COLO668 (cell line): ENCODE data around the gene ST6GALNAC5.

Source experiments
- DNase-seq: peaks from one replicate; lab custom pipeline; 2025; ENCODE audit not compliant: unreplicated experiment; lab: John Stamatoyannopoulos, UW

Gene ST6GALNAC5

DNA sequence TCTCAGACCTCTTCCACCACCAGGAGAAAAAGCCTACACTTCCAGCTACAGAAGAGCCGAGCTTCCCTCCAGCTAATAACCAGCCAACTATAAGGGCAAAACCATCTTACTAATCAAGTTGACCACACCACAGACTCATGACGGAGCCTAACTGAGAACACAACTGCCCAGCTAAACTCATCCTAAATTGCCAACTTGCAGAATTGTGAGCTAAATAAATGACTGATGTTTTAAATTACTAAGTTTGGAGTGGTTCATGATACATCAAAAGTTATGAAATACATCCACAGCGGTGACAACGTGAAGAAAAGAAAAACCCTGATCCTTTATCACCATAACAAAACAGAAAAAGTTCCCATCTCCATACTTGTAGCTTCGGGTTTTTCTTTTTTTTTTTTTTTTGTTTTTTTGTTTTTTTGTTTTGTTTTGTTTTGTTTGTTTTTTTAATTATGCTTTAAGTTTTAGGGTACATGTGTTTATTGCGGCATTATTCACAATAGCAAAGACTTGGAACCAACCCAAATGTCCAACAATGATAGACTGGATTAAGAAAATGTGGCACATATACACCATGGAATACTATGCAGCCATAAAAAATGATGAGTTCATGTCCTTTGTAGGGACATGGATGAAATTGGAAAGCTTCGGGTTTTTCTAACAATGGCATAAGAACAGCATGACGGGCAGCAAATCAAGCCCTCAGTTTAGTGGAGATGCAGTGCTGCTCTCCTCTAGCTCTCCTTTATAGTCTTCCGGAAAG, 229.4 kb downstream of the ST6GALNAC5 start:
- DNase-seq = no peak

DNA sequence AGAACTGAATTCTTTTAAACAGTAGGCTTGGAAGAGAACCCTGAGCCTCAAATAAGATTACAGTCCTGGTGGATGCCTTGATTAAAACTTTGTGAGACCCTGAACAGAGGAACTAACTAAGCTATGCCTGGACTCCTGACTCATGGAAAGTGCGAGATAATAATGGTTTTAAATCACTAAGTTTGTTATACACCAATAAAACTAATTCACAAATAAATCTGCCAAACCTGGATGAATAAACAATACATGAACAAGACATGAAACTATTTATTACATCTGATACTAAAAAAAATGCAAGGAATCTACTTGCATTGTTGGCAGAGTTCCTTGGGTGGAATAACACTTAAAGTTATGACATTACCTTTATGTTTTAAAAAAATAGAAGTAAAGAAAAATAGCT, 233.6 kb downstream of the ST6GALNAC5 start:
- DNase-seq = no peak

DNA sequence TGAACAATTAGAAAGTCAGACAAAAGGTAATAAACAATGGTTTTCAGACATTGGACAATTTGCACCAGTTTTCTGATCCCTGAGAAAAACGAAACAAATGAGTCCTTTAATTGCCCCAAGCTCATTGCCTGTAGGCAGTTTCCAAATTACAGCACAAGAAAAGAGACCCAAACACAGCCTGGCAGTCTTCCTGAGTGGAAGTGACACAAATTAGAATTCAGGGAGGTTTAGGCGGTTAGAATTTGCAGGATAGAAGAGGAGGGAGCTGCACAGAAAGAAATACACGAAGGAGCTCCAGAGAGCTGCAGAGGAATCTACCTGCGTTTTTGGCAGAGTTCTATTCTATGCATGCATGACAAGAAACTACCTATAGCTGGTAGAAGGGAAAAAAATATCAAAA, 236.2 kb downstream of the ST6GALNAC5 start:
- no peak for DNase-seq

DNA sequence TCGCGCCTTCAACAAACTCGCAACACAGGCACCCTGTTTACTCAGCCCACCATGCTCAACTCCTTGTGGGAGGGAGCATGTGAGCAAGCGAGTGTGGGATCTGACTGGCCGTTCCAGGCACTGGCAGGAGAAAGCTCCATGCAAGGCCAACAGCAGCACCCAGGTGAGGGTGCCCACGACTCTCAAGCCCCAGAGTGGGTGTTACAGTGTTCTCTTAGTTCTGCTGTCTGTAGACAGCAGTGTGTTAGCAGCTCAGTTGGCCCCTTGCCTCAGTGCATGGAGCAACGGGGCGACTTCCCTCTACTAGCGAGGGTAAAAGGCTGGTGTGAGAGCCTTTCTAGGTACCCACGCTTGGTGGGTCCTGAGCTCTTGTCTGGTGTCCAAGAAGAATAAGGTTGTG, 237.4 kb downstream of the ST6GALNAC5 start:
- no peak for DNase-seq
